A673 (cell line): ENCODE results near the gene LMF1.

Experiments used
- CTCF ChIP-seq: fragments of 300-800, 200-600 bp; sonication (generic); conservative IDR thresholded peaks from 2 replicates; pipeline ENCODE4 v1.5.1; 2017; ENCODE audit warnings: low read depth, mild to moderate bottlenecking, antibody characterized with exemption, low read length, moderate library complexity, mixed read lengths
- EZH2 ChIP-seq: fragments of 200-600 bp; sonication (generic); IDR thresholded peaks from 2 replicates; pipeline ENCODE4 v1.6.1; 2017; ENCODE audit warnings: borderline replicate concordance, low read depth, mild to moderate bottlenecking, mixed read lengths, antibody characterized with exemption, low read length; ENCODE audit not compliant: poor library complexity, severe bottlenecking

GRCh38 chr16:918068-918467, 52.7 kb downstream of the LMF1 start:
- TF ChIP-seq CTCF (no peak), EZH2 (no peak)
